Measurements from ENCODE around the gene PAK4.

PAK4 gene

DNA sequence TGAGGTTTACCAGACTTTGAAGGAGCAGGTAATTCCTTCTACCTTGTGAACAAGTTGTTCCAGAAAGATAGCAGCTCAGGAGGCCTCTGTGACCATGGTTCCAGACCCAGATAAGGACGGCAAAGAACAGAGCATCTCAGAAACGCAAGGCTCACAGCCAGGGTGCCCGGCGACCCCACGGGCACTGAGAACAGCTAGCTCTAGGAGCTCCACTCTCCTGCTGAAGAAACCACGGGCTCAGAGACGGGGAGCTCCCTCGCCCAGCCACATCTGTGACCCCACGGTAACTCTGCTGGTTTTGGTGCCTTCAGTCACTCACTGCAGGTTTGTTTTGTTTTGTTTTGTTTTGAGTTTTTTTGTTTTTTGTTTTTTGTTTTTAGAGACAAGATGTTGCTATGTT lies 55.2 kb downstream of the PAK4 start:
- no peak for DNase-seq (ENCODE audit: low read depth)

DNA sequence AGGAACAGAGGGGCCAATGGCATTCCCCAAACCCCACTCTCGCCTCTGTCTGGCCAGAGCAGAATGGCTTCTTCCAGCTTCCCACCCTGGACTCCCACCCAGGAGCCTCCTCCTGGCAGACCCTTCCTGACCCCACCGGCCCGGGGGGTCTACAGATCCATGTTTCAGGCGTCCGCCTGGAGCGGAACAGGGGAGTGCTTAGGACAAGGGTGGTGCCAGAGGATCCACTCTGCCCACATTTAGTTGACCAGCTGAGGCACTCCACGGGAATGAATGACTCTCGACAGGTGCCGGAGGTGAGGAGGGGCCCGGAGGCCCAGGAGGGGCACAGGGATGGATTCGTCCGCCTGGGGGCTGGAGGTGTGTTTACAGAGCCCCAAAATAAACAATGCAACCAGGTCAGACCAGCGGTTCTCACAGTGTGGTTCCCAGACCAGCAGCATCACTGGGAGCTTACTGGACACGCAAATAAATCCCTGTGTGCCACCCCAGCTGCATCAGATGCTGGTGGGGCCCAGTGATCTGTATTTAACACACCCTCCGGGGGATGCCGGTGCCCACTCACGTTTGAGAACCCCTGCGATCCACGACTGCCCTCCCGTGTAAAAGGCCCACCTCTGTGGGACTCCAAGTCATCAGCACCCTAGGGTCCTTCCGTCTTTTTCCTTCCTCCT lies 56.1 kb downstream of the PAK4 start:
- no peak for DNase-seq (ENCODE audit: low read depth)

DNA sequence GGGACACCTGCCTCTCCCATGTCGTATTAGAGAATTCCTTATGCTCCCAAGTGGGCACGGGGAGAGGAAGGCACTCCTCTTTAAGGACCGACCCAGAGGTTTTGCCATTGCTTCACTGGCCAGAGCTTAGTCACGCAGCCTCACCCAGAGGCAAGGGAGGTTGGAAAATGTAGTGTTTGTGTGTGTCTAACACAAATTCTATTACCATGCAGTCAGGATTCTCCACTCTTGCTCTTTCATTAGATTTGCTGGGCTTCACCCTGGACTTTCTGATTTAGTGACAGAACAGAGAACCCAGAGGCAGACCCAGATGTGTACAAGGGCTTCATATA lies 56.6 kb downstream of the PAK4 start:
- DNase-seq (ENCODE audit: low read depth) = no peak

DNA sequence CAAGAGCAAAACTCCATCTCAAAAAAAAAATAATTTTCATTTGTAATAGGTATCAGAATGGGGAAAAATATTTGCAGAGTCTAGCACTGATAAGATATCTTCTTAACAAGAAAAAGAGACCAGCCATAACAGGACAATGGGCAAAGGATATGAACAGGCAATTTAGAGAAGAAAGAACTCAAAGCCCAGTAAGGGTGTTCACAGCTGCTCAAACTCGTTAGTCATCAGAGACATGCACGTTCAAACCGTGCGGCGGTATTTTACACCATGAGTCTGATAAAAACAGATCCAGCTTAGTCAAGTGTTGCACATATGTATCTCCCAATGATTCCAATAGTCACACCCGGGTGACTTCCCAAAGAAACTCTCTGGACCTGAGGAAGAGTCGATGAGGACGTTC lies 57.5 kb downstream of the PAK4 start:
- no peak for DNase-seq (ENCODE audit: low read depth)

DNA sequence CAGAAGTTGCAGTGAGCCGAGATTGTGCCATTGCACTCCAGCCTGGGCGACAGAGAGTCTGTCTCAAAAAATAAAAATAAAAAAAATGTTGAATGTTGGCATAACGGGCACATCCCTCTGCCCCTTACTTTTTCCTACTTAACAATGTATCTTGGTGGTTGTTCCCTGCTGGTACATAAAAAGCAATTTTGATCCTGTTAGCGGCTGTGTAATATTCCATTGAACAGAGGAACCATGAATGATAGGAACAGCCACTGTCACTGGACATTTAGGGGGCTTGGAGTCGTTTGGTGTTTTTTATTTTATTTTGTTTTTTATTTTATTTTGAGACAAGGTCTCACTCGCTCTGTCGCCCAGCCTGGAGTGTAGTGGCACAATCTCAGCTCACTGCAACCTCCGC lies 60.8 kb downstream of the PAK4 start:
- DNase-seq (ENCODE audit: low read depth) = no peak

DNA sequence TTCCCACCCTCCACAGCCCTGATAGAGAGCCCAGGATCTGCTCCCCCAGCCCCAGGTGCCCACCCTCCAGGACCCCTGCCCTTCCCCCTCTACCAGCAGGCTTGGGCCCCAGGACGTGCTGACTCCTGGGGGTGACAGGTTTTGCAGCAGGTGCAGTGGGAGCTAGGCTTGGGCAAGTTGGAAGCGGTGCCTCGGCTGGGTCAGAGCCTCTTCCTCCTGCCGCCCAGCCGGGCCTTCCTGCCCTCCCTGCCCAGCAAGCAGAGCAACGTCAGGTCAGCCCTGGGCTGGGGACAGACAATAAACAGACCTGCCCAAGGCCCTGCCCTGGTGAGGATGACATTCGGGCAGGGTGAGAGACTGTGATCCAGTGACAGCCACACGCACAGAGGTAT lies 62.0 kb downstream of the PAK4 start:
- no peak for DNase-seq (ENCODE audit: low read depth)

DNA sequence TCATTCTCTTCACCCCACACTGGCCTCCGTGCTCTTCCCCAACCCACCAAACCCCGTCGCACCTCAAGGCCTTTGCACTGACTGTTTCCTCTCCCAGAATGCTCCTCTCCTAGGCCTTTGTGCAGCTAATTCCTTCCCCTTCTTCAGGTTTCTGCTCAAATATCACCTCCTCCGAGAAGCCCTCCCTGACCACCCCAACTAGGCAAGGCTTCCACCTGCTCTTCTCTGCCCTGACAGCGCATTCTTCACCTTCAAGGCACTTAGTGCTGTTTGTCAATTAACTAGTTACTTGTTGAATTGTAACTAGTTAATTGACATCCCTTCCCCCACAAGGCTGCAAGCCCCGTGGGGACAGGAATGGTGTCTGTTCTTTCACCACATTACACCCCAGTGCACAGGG lies 63.4 kb downstream of the PAK4 start:
- no peak for DNase-seq (ENCODE audit: low read depth)

DNA sequence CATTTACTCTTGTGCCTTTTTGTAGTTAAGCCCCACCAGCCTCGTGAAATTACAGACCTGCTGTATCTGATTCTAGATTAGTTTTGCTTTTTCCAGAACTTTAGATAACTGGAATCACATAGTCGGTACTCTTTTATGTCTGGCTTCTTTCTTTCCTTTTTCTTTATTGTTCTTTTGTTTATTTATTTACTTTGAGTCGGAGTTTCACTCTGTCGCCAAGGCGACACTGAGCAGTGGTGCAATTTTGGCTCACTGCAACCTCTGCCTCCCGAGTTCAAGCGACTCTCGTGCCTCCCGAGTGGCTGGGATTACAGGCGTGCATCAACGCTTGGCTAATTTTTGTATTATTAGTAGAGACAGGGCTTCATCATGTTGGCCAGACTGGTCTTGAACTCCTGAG lies 65.2 kb downstream of the PAK4 start:
- no peak for DNase-seq (ENCODE audit: low read depth)

DNA sequence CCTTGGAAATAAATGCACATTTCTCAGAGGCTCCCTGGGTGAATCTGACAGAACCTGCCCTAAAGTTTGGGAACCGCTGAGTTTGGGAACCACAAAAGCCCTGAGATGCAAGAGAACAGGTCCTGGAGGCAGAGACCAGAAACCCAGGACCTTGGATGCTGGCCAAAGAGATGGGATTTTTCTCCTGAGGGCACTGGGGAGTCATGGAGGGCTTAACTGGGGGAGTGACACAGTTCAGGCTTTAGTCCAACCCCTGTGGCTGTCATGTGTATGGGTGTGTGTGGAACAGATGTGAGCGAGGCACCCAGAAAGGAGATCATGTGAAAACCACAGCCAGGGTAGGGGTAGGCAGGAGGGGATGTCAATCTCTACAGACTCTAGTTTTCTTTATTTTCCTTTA lies 67.3 kb downstream of the PAK4 start:
- DNase-seq (ENCODE audit: low read depth) = no peak

DNA sequence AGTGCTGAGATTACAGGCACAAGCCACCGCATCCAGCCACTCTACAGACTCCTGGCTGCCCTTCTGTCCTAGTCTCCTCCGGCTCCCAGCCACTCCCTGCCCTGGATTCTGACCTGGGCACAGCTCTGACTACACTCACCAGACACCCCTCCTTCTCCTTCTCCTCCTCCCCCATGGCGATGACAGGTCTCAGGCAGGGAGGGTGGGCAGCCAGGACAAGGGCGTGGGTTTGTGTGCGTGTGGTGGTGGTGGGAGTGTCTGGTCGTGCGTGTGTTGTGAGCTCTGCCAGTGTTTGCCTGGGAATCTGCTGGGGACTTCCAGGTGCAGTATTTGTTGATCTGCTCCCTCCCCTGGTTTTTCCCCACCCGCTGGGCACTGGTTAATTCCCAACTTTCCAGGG lies 68.2 kb downstream of the PAK4 start:
- DNase-seq (ENCODE audit: low read depth) = no peak

DNA sequence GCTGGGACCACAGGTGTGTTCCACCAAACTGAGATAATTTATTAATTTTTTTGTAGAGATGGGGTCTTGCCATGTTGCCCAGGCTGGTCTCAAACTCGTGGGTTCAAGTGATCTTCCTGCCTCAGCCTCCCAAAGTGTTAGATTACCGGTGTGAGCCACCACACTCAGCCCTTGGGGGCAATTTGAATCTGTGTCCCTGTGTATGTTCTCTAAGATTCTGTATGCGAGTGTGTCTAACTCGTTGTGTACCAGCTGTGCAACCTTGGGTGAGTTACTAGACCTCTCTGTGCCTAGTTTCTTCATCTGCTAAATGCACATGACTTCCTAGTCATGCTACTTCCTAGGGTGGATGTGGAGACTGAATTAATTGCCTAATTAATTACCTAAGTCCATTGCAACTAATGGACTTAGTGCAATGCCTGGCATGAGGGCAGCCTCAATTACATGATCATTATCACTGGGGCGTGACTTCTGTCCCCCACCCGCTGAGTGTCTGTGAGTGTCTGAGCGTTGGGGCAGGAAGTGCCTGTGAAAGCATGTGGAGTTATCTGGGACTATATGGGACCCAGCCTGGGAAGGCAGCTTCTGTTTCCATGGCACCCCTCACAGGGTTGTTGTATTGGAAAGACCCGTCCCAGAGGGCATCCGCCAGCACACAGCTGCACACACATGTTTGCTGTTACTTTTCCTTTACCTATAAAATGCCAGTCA lies 69.4 kb downstream of the PAK4 start:
- no peak for DNase-seq (ENCODE audit: low read depth)

DNA sequence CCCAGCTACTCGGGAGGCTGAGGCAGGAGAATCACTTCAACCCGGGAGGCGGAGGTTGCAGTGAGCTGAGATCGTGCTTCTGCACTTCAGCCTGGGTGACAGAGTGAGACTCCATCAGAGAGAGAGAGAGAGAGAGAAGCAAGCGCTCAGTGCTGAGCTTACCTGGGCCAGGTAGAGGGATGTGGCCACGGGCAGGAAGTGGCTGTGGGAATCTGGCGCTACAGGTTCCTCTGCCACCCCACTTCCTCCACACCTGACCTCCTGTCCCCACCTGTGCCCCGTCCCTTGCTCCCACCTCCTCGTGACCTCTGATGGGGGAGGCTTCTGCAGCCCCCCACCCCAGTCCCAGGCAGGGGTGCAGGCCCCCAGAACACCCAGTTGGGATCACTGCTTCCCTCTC lies 70.2 kb downstream of the PAK4 start:
- DNase-seq (ENCODE audit: low read depth) = no peak

DNA sequence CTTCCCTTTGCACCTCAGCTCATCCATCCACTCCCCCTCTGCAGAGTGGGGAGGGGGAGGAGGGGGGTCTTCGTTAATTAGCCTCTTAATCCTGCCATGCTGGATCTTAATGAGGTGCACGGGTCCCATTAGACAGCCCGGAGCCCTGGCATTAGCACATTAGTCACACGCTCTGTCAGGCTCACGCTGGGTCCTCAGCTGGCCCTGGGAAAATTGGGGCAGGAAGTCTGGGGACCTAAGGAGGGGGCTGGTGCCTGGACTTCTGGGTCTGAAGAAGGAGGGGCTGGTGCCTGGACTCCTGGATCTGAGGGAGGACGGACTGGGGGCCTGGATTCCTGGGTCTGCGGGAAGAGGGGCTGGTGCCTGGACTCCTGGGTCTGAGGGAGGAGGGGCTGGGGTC lies 70.7 kb downstream of the PAK4 start:
- no peak for DNase-seq (ENCODE audit: low read depth)

DNA sequence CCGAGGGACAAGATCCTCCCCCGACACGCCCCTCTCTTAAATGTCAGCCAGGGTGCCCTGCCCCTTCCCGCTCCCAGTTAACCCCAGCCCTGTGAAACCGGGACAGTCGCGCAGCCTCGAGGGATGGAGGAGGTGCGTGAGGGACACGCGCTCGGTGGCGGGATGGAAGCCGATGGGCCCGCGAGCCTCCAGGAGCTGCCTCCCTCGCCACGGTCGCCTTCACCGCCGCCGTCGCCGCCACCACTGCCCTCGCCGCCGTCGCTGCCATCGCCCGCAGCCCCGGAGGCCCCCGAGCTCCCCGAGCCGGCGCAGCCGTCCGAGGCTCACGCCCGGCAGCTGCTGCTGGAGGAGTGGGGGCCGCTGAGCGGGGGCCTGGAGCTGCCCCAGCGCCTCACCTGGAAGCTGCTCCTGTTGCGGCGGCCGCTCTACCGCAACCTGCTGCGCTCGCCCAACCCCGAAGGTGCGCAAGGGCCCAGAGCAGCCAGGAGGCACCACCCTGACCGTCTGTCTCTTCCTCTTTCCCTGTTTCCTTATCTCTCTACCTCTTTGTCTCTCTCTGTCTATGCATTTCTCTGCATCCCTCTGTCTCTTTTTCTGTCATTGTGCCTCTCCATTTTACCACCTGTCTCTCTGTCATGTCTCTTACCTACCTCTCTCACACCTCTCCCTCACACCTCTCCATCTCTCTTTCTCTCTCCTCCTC lies 71.4 kb downstream of the PAK4 start, which contains the start of gene NCCRP1:
Gene NCCRP1 (plus strand): TSS at position 105 of the 703 bp plus-strand sequence. CDS start 19 bp downstream, at position 124.
- no peak for DNase-seq (ENCODE audit: low read depth)

DNA sequence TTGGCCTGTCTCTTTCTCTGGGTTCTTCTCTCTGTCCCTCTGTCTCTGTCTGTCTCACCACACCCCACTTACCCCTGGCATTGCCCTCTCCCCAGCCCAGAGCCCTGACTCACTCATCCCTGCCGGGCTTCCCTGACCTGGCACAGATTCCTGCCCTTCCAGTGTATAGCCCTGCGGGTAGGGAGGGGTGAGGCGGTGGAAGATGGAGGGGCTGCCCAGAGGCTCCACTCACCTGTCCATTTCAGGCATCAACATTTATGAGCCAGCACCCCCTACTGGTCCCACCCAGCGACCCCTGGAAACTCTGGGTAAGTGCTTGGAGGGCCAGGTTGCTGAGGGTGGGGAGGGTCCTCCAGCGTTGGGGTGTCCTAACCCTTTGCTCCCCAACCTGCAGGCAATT lies 72.2 kb downstream of the PAK4 start:
- DNase-seq (ENCODE audit: low read depth) = no peak

DNA sequence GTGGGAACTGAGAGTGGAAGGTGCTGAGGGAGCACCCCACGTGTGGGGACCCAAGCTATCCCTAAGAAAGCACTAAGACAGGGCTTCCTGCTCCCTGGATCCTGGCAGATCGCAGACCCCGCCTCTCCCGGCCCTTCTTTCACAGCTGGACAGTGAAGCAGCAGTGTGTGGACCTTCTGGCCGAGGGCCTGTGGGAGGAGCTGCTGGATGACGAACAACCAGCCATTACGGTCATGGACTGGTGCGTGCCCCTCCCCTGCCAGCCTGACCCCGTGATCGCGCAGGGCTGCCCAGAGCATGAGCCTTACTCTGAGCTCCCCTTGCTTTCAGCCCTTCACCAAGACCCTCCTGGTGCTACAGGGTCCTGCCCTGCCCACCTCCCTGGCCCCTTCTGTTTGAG lies 73.4 kb downstream of the PAK4 start:
- peak; percentile 60 for DNase-seq (ENCODE audit: low read depth)

DNA sequence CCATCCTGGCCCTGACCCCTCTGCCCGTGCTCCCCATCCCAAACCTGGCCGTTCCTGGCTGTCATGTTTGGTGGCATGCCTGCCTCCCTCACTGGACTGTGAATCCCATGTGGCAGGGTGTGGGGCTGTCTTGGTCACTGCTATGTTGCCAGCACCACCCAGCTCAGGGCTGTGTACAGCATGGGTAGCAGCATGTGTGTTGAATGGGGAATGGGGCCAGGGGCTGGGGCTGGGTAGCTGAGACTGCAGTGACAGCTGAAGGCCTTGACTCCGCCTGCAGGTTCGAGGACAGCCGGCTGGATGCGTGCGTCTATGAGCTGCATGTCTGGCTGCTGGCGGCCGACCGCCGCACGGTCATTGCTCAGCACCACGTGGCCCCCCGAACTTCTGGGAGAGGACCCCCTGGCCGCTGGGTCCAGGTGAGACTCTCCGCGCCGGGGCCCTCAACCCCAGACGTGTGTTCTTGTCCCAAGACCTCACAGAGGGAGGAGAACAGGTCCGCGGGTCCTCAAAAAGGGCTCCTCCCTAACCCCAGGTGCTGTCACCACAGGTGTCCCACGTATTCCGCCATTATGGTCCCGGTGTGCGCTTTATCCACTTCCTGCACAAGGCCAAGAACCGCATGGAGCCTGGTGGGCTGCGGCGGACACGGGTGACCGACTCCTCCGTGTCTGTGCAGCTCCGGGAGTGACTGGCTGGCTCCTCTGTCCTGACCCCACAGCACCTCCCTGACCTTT lies 74.6 kb downstream of the PAK4 start:
- DNase-seq (ENCODE audit: low read depth) = no peak

DNA sequence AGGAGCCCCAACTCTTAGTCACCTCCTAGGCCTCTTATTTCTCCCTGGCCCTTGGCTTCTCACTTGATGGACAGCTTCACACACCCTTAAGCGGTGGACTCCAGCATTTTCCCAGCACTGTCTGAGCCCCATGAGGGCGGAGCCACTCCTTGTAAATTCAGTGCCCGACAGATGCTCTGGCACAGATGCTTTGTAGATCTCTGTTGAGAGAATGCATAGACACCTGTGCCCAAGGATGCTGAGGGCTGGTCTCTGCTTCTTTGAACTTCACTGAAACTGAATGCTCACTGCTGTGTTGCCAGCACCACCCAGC lies 75.2 kb downstream of the PAK4 start:
- no peak for DNase-seq (ENCODE audit: low read depth)

DNA sequence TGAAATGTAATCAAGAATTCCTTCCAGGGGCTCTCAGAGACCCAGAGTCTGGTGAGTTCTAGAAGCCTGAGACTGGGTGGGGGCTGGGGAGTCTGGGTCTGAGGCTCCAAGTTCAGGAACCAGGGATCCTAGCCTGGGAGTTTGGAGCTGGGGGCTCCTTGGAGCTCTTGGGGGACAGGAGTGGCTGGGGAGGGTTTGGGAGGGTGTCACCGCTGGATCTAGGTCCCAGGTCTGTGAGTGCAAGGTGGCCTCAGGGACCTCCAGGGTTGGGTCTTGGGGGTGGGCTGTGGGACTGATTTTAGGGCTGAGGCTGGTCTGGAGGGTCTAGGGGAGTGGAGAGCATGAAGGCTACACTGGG lies 77.4 kb downstream of the PAK4 start:
- DNase-seq (ENCODE audit: low read depth) = no peak

DNA sequence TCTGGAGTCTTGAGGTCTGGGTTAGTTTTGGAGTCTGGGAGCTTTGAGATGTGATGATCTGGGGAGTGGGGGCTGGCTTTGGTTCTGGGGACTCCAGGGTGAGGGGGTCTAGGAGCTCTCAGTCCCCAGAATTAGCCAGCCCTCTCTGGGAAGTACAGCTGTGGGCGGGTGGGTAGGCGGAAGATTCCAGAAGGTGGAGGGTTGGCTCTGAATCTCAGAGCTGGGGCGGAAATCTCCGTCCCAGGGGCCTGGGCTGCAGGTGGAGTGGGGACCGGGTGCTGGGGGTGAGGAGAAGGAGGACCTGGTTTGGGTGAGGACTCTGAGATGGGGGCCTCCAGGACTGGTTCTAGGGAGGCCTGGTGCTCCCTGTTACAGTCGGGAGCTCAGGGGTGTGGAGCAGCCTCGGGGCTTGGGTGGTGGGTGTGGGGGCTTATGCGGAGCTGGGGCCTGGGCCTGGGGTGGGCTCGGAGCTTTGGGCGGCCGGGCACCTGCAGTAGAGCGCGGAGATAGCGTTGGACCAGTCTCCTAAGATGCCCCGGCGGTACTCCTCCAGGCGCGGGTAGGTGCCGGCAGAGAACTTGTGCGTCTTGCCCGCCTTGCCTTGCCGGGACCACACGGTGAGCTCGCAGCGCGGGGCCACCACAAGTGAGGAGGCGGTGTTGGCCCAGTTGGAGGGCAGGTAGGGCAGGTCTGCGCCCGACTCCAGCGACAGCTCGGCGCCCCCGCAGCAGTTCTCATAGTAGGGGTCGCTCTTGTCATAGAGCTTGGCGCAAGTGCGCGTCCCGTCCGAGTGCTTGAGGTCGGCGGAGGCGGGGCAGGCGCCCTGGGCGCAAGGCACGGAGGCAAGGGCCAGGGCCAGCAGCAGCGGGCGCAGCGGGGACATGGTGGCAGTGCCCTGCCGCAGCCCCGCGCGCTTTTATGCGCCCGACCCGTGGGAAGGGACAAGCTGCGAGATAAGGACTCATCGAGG lies 78.1 kb downstream of the PAK4 start, which contains the start of gene SYCN:
Gene SYCN (minus strand): TSS at position 892 of the 970 bp plus-strand sequence. CDS start 9 bp downstream, at position 883.
- DNase-seq (ENCODE audit: low read depth) = no peak

DNA sequence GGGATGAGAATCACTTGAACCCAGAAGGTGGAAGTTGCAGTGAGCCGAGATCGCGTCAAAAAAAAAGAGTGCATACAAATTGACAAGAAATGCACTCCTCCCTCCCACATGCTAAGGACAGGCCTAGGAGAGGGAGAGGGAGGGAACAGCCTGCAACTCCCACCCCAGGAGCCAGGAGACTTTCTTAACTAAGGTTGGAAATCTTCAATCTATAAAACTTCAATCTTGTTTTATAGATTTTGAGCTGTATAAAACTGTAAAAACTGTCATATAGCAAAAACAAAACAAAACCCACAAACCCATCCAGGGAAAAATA lies 79.8 kb downstream of the PAK4 start:
- no peak for DNase-seq (ENCODE audit: low read depth)

DNA sequence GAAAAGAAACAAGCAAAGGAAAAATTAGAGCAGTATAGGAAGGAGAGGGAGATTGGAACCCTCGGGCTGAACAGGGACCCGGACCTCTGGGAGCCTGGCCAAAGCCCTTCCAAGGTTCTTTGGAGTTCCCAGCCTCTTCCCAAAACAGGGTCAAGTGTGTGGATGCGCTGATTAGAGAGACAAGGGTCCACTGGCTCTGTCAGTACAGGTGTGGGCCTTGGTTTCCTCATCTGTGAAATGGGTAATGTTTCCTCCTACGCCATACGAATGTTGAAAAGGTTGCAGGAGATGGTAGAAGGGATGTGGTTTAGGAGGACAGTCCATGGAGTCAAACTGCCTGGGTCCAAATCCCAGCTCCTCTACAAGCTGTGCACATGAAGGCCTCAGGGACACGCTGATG lies 80.5 kb downstream of the PAK4 start:
- DNase-seq (ENCODE audit: low read depth) = no peak
